ENCODE data around the gene GRIN1. TPM values are rescaled to one million over a fixed set of nuclear protein-coding genes. Genes with fewer than 3 reads are reported as not detected.

Gene GRIN1
- total RNA-seq, 4 donors from 2014 or later: not detected

GRCh38 chr9:137147091-137147792, 8.3 kb downstream of the GRIN1 start:
- TF ChIP-seq CTCF (IDR thresholded peaks at IDR 0.05) (no peak), POLR2A (IDR thresholded peaks at IDR 0.05) (no peak)
- no peaks in the 10 kb centered on the region for H3K9me3 ChIP-seq
- intact Hi-C loops (cut with DNase I): no loop called here
- no peak overlapping the region for H3K4me3 ChIP-seq (replicated peaks in 1 of 3)
- no peak overlapping the region for H3K27ac ChIP-seq
- 88 to 92% methylated on average over 19 to 20 of the region's 26 CpGs for WGBS, 2 donors
- DNase-seq: no peak
- H3K27me3 ChIP-seq: no peaks in the 10 kb centered on the region
- no peaks in the 10 kb centered on the region for H3K4me1 ChIP-seq
- H3K36me3 ChIP-seq: no peaks in the 10 kb centered on the region

DNA sequence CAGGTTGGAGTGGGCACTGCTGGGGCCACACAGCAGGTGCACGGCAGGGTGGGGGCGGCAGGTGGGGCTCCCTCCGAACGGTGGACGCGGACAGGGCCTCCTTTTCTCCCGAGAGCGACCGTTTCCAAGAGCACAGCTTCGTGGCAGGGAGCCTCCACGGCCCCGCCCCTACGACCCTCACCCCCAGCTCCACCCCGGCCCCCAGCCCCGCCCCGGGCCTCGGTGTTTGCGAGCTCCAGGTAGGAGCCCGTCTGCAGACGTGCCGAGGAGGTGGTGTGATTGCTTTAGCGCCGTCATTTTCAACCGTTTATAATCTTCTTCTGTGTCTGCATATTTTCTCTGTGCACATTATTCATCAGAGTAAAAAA, 8.8 kb downstream of the GRIN1 start:
- H3K27ac ChIP-seq: no peak overlapping the region
- H3K36me3 ChIP-seq: no peaks in the 10 kb centered on the region
- TF ChIP-seq CTCF (IDR thresholded peaks at IDR 0.05): no peak
- TF ChIP-seq POLR2A (IDR thresholded peaks at IDR 0.05): no peak
- no peak for DNase-seq
- no peak overlapping the region for H3K4me3 ChIP-seq (replicated peaks in 1 of 3)
- no peaks in the 10 kb centered on the region for H3K27me3 ChIP-seq
- WGBS, 2 donors: 29 to 36% methylated on average over 20 to 21 of the region's 24 CpGs
- intact Hi-C loops (cut with DNase I): no loop called here
- H3K4me1 ChIP-seq: no peaks in the 10 kb centered on the region
- no peaks in the 10 kb centered on the region for H3K9me3 ChIP-seq

GRCh38 chr9:137148242-137148641, 9.3 kb downstream of the GRIN1 start:
- no peak for TF ChIP-seq POLR2A (IDR thresholded peaks at IDR 0.05)
- no peak for TF ChIP-seq CTCF (IDR thresholded peaks at IDR 0.05)
- H3K4me1 ChIP-seq: no peaks in the 10 kb centered on the region
- no peaks in the 10 kb centered on the region for H3K27me3 ChIP-seq
- no peaks in the 10 kb centered on the region for H3K36me3 ChIP-seq
- DNase-seq: no peak
- 41 to 65% methylated on average over 11 to 23 of the region's 27 CpGs for WGBS, 2 donors
- H3K4me3 ChIP-seq (replicated peaks in 1 of 3): no peak overlapping the region
- H3K9me3 ChIP-seq: no peaks in the 10 kb centered on the region
- intact Hi-C loops (cut with DNase I): no loop called here
- H3K27ac ChIP-seq: no peak overlapping the region

DNA sequence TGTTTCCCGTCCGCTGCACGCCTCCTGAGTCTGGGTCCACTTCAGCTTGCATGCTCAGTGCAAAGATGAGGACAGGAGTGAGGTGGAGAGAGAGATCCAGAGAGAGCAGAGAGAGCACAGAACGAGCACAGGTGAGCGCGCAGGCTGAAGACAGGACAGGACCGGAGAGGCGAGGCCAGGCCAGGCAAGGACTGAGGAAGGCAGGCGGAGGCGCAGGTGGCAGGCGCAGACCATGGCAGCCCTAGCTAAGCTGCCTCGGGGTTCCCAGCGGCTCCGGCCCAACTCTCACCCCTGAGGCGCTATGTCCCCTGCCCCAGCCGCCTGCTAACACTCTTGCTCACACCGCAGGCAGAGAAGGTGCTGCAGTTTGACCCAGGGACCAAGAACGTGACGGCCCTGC, 9.7 kb downstream of the GRIN1 start:
- no peak overlapping the region for H3K27ac ChIP-seq
- intact Hi-C loops (cut with DNase I): no loop called here
- no peaks in the 10 kb centered on the region for H3K4me1 ChIP-seq
- no peaks in the 10 kb centered on the region for H3K36me3 ChIP-seq
- TF ChIP-seq CTCF (IDR thresholded peaks at IDR 0.05): no peak
- no peak for TF ChIP-seq POLR2A (IDR thresholded peaks at IDR 0.05)
- DNase-seq: no peak
- no peaks in the 10 kb centered on the region for H3K27me3 ChIP-seq
- WGBS, 2 donors: 47 to 57% methylated on average over 11 to 19 of the region's 19 CpGs
- no peak overlapping the region for H3K4me3 ChIP-seq (replicated peaks in 1 of 3)
- H3K9me3 ChIP-seq: no peaks in the 10 kb centered on the region

- no peaks in the 10 kb centered on the region for H3K27me3 ChIP-seq
- WGBS, 2 donors: 79 to 83% methylated on average over 3 to 5 of the region's 5 CpGs
Measured at GRCh38 chr9:137149363-137149762, 10.4 kb downstream of the GRIN1 start.

More at GRCh38 chr9:137149363-137149762, 10.4 kb downstream of the GRIN1 start:
- no peaks in the 10 kb centered on the region for H3K4me1 ChIP-seq
- H3K36me3 ChIP-seq: no peaks in the 10 kb centered on the region
- DNase-seq: no peak
- H3K9me3 ChIP-seq: no peaks in the 10 kb centered on the region
- no peak overlapping the region for H3K4me3 ChIP-seq (replicated peaks in 1 of 3)
- no peak overlapping the region for H3K27ac ChIP-seq
- TF ChIP-seq CTCF (IDR thresholded peaks at IDR 0.05) (no peak), POLR2A (IDR thresholded peaks at IDR 0.05) (no peak)
- intact Hi-C loops (cut with DNase I): no loop called here

Measured in thyroid gland (tissue), 4 donors.